Right renal cortex interstitium (tissue), 3 donors: ENCODE measurements around the gene CYFIP1. TPM values are rescaled to one million over a fixed set of nuclear protein-coding genes. Genes with fewer than 3 reads are reported as not detected.

Experiments
- DNase-seq, 3 donors: peaks; one replicate each; pipeline ENCODE4 v3.0.0-alpha.2; 2013; ENCODE audit warnings: low read depth in 3 of 3, low spot score in 2 of 3
- polyA plus RNA-seq, 3 donors: library from polyadenylated mRNA; unstranded; fragments of 120-200 nt; gene quantifications; one replicate each; pipeline ENCODE4 v1.2.1, GENCODE V29; 2013; ENCODE audit not compliant: insufficient read length in 3 of 3

The CYFIP1 gene
- polyA plus RNA-seq, 3 donors, result 86.0 to 94.7 (median 92.1) TPM

DNA sequence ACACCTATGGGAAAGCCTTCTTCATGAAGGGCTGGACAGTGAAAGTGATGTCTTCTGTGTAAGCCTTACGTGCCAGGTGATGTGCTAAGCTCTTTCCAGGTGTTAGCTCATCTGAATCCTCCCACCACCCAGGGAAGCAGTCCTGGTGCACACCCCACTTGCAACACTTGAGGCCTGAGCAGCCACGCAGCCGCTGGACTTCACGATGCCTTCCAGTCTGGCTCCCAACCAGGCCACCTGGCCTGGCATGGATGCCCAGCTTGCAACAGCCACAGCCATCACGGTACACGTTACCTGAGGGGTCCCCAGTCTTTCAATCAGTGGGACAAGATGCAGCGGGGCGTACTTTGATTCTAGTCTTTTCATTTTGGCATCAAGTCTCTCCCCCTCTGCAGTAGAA is 105.9 kb downstream of the CYFIP1 start:
- no peak for DNase-seq

GRCh38 chr15:22873841-22874240 is 106.3 kb downstream of the CYFIP1 start:
- no peak for DNase-seq

DNA sequence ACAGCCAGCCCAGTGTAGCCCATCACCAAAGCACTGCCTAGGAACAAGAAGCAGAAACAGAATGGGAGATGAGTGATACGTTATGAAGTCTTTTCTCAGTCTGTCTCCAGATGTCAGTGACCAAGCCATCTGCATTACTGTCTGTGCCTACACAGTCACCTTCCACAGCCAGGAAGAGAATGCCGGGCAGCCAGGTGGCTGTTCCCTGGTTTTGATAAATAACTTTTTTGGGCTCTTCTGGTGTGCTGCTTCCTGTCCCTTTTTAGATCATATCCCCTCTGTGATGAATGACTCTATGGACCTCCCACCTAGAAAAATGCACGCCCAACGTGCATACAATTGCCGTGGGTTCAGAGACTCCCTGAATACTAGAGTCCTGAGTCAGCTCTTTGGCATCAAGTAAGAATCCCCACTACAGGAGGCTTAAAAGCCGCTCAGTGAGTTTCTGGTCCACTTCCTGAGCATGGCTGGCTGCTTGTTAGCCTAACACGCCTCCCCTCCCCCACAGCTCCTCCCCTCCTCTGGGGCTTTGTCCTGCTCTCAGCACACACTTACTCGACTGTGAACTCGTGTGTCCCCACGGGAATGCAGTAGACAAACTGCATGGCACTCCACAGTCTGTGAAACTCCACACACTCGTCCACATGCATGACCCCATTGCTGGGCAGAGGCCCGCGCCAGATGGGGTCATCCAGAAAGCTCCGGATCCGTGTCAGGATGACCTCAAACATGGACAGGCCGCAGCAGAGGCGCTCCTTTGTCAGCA is 107.0 kb downstream of the CYFIP1 start:
- DNase-seq, result no peak

- DNase-seq, result no peak
These were observed 108.6 kb downstream of the CYFIP1 start for GRCh38 chr15:22871481-22872086.

DNA sequence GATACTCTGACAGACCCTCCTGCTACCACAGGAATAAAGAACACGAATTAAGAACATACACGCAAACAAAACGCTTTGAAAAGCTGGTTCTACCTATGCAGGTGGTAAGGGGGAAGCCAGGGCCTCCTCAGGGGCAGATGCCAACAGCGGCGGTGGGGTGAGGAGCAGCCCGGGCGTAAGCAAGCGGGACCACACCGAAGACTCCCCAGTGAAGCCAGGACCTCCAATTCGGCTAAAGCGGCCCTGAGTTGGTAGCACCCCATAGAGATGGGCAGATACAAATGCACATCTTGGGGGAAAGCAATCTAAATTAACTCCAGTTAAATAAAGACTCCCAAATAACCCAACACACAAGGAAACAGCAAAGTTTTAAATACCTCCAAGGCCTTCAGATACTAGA is 109.3 kb downstream of the CYFIP1 start:
- no peak for DNase-seq

- no peak for DNase-seq
These were observed 110.3 kb downstream of the CYFIP1 start for GRCh38 chr15:22869856-22870255.

- DNase-seq, result no peak
These were observed 111.2 kb downstream of the CYFIP1 start for GRCh38 chr15:22868928-22869327.

DNA sequence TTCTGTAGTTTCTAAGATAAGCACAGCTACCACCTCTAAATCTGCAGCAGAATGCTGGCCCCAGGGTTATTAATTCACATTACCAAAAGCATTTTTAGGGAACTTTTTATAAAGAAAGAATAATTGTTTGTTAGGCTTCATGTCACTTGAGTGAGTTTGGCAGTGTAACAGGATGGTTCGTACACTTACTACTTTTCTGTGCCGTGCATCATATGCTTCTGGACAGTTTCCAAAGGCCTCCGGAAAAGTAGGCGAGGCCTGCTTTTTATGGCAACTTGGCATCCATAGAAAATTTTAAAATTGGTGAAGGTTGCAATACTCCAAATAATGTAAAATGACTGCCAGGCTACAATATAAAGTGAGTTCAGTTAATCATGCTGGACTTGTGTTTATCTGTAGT is 111.7 kb downstream of the CYFIP1 start:
- DNase-seq, result no peak

DNA sequence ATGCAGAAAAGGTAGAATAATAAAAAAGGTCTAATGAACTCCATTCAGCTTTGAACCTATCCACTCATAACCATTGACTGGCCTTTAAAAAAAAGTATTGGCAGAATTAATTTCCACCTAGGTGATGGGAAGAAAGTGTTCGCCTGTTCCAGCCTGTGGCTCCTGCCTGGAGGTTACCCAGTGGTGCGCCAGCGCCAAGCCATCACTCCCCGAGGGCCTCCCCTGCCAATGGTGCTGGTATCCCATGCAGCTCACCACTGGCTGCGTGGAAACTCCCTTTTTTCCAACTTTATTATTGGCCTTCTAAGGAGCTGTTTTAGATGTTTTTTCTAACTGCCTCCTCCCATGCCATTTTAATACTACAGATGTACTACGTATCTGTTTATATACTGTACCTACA is 112.3 kb downstream of the CYFIP1 start:
- DNase-seq, result no peak

DNA sequence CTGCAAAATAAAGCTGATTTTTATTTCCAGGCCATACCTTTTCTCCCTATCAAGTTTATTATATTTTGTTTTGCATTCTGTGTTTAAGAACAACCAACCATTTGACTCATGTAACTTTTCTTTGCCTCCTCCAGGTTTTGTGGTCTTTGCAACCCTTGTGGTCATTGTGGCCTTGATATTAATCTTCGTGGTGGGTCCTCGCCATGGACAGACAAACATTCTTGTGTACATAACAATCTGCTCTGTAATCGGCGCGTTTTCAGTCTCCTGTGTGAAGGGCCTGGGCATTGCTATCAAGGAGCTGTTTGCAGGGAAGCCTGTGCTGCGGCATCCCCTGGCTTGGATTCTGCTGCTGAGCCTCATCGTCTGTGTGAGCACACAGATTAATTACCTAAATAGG is 114.1 kb downstream of the CYFIP1 start:
- DNase-seq, result no peak

DNA sequence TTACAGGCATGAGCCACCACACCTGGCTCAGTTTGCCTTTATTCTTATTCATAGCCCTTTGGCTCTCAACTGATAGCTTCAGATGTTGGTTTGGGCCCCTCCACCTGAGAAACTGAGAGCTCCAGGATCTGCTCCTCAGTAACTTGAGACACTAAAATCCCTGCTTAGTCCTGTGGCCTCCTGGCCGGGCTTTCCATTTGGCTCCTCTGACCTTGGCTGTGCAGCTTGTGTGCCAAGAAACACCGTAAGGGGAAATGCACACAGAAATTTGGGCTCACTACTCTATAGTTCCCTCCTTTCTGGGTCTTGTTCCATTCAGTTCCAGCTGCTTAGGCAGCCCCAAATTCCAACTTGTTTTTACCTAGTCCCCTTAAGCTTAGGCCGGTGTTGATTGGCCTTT is 116.8 kb downstream of the CYFIP1 start:
- no peak for DNase-seq

- no peak for DNase-seq
These were observed 119.0 kb downstream of the CYFIP1 start for GRCh38 chr15:22861161-22861560.

DNA sequence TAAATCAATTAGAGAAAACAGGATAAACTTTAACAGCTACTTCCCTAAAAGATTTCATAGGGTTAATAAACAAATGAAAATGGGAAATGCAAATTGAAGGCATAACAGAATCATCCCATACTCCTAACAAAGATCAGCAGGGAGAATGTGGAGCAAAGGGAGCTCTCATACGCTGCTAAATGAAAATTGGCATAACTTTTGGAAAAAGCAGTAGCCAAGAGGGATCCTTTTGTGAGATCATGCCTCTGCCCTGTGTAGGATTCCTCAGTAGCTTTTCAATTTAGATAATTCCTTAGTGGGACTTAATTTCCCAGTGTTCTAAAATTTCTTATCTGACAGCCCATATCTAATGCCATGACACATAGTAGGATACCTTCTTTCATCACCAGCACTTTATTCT is 123.5 kb downstream of the CYFIP1 start:
- no peak for DNase-seq

GRCh38 chr15:22855791-22856190 is 124.4 kb downstream of the CYFIP1 start:
- no peak for DNase-seq

DNA sequence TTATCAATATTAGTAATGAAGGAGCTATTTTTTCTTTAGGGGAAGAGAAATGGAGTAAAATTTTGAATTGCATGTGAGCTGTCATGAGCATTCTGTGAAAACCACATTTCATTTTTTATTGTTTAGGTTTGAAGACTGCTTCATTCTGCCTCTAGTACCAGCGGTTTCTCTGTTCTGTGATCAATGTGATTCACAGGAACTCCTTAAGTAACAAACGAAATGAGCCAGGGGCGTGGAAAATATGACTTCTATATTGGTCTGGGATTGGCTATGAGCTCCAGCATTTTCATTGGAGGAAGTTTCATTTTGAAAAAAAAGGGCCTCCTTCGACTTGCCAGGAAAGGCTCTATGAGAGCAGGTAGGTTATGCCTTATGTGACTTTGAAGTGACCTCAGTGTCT is 128.7 kb downstream of the CYFIP1 start:
- no peak for DNase-seq

DNA sequence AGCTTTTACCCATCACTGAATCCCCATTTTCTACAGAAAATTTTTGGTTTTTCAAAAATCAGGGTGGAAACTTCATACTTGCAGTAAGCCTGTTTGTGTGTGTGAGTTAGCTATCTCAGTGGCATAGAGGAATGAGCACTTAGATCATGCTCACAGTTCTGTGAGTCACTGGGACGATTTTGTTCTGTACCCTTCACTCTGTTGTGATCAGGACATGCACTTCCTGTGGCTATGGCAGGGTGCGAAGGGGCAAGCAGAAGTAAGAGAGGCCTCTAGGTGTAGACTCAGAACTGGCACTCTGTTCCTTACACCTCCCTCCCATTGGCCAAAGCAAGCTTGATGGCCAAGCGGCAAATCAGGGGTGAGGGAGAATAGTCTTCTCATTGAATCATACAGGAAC is 130.1 kb downstream of the CYFIP1 start:
- DNase-seq, result no peak

- no peak for DNase-seq
These were observed 134.1 kb downstream of the CYFIP1 start for GRCh38 chr15:22846073-22846472.

- DNase-seq, result no peak
These were observed 134.8 kb downstream of the CYFIP1 start for GRCh38 chr15:22845289-22845900.

- no peak for DNase-seq
These were observed 135.5 kb downstream of the CYFIP1 start for GRCh38 chr15:22844421-22845288.

DNA sequence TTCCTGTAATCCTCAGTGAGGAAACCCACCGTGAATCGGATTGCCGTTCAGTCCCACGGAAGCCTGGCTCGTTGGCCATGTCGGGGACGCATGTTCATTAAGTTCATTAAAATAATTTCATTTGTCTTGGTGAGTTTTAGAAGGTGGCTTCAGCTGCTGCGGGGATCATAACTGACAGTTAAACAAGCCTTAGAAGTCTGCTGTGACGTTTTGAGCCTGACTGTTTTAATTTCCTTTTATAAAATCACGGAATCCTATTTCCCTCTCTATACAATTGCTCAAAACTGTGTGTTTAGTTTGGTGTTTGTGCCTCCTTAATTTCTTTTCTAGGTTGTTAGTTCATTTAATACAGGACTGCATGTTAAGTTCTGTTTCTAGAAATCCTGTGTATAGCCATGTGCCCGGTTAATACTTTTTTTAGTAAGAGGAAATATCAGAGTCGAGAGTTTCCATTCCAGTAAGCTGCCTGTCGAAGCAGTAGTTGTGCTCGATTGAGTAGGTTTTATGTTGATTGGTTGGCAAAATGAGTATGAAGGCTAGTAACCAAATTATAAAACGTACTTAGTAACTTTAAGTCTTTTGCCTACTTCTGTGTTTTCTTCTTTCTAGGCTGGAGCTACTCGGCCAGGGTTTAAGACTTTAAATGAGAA is 141.0 kb downstream of the CYFIP1 start:
- no peak for DNase-seq
